Osteoblast (primary cell): ENCODE results near the gene RBKS. TPM values are rescaled to one million over a fixed set of nuclear protein-coding genes. Genes with fewer than 3 reads are reported as not detected.

Source experiments
- DNase-seq: peaks from one replicate; pipeline ENCODE4 v3.0.0; 2011; ENCODE audit warnings: low spot score, mixed read lengths; ENCODE audit not compliant: insufficient read length; ENCODE audit errors: missing footprints
- H2AFZ ChIP-seq: 2 replicates; pipeline ENCODE4 v1.6.0; 2011; ENCODE audit warnings: mild to moderate bottlenecking, low read length
- H3K27ac ChIP-seq: 2 replicates; pipeline ENCODE4 v1.5.1; 2011; ENCODE audit warnings: mild to moderate bottlenecking, low read depth, low read length, moderate library complexity
- H3K27me3 ChIP-seq: 2 replicates; pipeline ENCODE4 v1.6.0; 2012; ENCODE audit warnings: mild to moderate bottlenecking, control low read depth, inconsistent platforms, low read length, moderate library complexity; ENCODE audit not compliant: insufficient read depth
- H3K36me3 ChIP-seq: 2 replicates; pipeline ENCODE4 v1.5.1; 2011; ENCODE audit warnings: mild to moderate bottlenecking, low read length, control low read depth, moderate library complexity; ENCODE audit not compliant: insufficient read depth
- H3K4me1 ChIP-seq: 2 replicates; pipeline ENCODE4 v1.5.1; 2011; ENCODE audit warnings: mild to moderate bottlenecking, low read length, control low read depth, moderate library complexity; ENCODE audit not compliant: insufficient read depth
- H3K4me2 ChIP-seq: 2 replicates; pipeline ENCODE4 v1.6.0; 2011; ENCODE audit warnings: mild to moderate bottlenecking, low read length; ENCODE audit not compliant: insufficient read depth
- H3K4me3 ChIP-seq: fragments of 200-600 bp; sonication (generic); 3 replicates; pipeline ENCODE4 v1.5.1; 2012; ENCODE audit warnings: mild to moderate bottlenecking, low read length, inconsistent platforms; ENCODE audit not compliant: insufficient read depth
- H3K79me2 ChIP-seq: 2 replicates; pipeline ENCODE4 v1.6.0; 2012; ENCODE audit warnings: mild to moderate bottlenecking, low read length, control low read depth, inconsistent platforms; ENCODE audit not compliant: insufficient read depth
- H3K9me3 ChIP-seq: 2 replicates; pipeline ENCODE4 v1.5.1; 2011; ENCODE audit warnings: low read depth, low read length, control low read depth
- H4K20me1 ChIP-seq: 2 replicates; pipeline ENCODE4 v1.6.0; 2012; ENCODE audit warnings: mild to moderate bottlenecking, low read length, control low read depth; ENCODE audit not compliant: insufficient read depth
- total RNA-seq: library from RNA; depleted of rRNA; stranded (reverse); fragments of >200 nt; gene quantifications from 2 replicates; pipeline ENCODE4 v1.2.3, GENCODE V29; 2012
- TF ChIP-seq, protein P1 (sequence below): IDR thresholded peaks from 2 replicates; pipeline ENCODE4 v1.5.1; 2011; ENCODE audit warnings: mild to moderate bottlenecking, low read depth, low read length, moderate library complexity; ENCODE audit errors: extremely low read depth

The RBKS gene
- total RNA-seq, 1 donor = 1.1 TPM

DNA sequence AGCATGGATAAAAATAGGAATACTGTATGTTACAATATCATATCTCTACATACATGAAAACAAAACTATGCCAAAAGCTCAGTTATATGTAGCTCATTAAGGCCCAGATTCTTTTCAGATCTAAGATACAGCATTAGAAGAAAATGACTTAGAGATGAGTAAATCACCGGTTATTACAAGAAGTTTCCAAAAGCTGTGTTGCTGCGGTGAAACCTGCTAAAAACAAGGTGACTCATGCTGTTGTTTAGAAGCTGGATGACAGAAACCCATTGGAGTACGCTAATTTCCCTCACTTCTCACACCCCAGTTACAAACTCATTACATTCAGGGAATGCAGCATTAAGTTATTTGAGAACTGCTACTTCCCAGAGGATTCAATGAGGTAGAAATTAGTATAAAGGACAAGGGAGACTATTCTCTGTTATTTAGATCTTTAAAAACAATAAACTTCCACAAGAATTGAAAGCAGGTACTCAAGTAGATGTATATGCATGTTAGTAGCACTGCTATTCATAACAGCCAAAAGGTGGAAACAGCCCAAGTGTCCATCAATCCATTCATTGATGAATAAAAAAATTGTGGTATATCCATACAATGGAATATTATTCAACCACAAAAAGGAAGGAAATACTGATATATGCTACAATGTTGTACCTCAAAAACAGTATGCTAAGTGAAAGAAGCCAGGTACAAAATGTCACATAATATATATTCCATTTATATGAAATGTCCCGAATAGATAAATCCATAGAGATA lies 32.6 kb downstream of the RBKS start:
- TF ChIP-seq, protein P1, sequence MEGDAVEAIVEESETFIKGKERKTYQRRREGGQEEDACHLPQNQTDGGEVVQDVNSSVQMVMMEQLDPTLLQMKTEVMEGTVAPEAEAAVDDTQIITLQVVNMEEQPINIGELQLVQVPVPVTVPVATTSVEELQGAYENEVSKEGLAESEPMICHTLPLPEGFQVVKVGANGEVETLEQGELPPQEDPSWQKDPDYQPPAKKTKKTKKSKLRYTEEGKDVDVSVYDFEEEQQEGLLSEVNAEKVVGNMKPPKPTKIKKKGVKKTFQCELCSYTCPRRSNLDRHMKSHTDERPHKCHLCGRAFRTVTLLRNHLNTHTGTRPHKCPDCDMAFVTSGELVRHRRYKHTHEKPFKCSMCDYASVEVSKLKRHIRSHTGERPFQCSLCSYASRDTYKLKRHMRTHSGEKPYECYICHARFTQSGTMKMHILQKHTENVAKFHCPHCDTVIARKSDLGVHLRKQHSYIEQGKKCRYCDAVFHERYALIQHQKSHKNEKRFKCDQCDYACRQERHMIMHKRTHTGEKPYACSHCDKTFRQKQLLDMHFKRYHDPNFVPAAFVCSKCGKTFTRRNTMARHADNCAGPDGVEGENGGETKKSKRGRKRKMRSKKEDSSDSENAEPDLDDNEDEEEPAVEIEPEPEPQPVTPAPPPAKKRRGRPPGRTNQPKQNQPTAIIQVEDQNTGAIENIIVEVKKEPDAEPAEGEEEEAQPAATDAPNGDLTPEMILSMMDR = no peak
- no peak for DNase-seq

DNA sequence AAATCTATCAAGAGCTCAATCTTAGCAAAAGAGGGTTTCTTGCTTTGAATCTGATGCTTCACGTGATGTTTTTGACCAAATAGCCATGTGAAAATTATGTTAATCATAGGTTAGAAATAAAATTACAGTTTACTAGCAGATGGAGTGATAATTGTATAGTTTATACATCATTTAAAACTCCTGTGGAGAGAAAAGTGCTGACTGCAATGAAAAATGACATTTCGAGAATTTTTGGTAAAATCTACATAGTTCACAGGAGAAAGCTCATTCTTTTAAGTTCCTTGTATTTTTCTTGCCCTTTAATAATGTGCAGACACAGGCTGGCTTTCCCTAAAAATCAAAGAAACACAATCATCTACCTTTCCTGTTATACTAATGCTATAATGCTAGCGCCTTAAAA lies 33.2 kb downstream of the RBKS start:
- Histone ChIP-seq H3K79me2 (no peaks in the 10 kb centered on the region), H3K9me3 (no peaks in the 10 kb centered on the region), H3K27ac (peak overlapping the region; percentile 33), H3K36me3 (no peaks in the 10 kb centered on the region), H4K20me1 (no peaks in the 10 kb centered on the region), H2AFZ (no peak overlapping the region), H3K4me3 (no peak overlapping the region), H3K27me3 (no peaks in the 10 kb centered on the region), H3K4me1 (peaks cover 29% of the 10 kb centered on the region), H3K4me2 (no peak overlapping the region)
- DNase-seq = no peak
- TF ChIP-seq, protein P1 = no peak

More for the DNA sequence above, 32.6 kb downstream of the RBKS start:
- H3K79me2 ChIP-seq = no peaks in the 10 kb centered on the region
- no peaks in the 10 kb centered on the region for H3K36me3 ChIP-seq
- H4K20me1 ChIP-seq = no peaks in the 10 kb centered on the region
- H2AFZ ChIP-seq = no peak overlapping the region
- H3K9me3 ChIP-seq = no peaks in the 10 kb centered on the region
- no peak overlapping the region for H3K4me2 ChIP-seq
- H3K4me3 ChIP-seq = no peak overlapping the region
- peaks cover 29% of the 10 kb centered on the region for H3K4me1 ChIP-seq
- no peaks in the 10 kb centered on the region for H3K27me3 ChIP-seq
- H3K27ac ChIP-seq = peak overlapping the region; percentile 33

DNA sequence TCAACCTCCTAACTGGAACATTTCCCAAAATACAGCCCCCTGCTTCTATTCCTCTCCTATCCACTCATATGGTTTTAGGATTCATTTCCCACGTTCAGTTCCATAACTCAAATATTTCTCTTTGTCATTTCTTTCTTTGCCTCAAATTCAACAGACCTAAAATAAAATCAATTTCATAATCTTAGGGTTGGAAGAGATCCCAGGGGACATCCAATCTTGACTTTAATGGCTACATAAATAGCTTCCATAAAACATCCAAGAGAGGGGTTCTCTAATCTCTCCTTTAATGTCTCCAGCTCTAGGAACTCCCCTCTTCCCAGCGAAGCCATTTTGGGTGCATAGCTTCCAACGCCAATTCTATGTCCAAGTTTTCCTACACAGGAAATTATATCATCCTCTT lies 33.8 kb downstream of the RBKS start:
- no peak for DNase-seq
- H3K4me3 ChIP-seq = no peak overlapping the region
- TF ChIP-seq, protein P1 = no peak
- no peak overlapping the region for H2AFZ ChIP-seq
- no peaks in the 10 kb centered on the region for H3K9me3 ChIP-seq
- no peaks in the 10 kb centered on the region for H3K36me3 ChIP-seq
- H3K27me3 ChIP-seq = no peaks in the 10 kb centered on the region
- H4K20me1 ChIP-seq = no peaks in the 10 kb centered on the region
- H3K27ac ChIP-seq = peak overlapping the region; percentile 67
- H3K79me2 ChIP-seq = no peaks in the 10 kb centered on the region
- peaks cover 29% of the 10 kb centered on the region for H3K4me1 ChIP-seq
- H3K4me2 ChIP-seq = peak overlapping the region; percentile 16

DNA sequence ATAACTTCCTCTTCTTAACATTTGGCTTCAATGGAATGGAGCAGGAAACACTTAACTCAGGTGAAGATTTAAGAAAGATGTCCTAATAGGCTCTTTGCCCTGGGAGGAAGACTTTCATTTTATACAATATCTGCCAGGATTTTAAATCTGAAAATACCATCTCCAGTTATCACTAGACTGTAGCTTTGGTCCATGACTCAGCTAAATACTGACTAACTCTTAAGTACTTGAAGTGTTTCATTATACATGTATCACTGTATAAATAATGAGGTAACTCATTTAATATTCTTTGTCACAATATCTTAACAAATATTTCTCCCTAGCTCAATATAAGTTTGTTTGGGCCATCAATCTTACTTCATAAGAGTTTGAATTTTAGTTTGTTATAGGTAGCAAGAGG lies 34.7 kb downstream of the RBKS start:
- TF ChIP-seq, protein P1 = no peak
- no peaks in the 10 kb centered on the region for H3K9me3 ChIP-seq
- H3K4me1 ChIP-seq = peaks cover 25% of the 10 kb centered on the region
- peak overlapping the region; percentile 67 for H3K27ac ChIP-seq
- H3K36me3 ChIP-seq = no peaks in the 10 kb centered on the region
- DNase-seq = peak; percentile 11
- no peaks in the 10 kb centered on the region for H3K27me3 ChIP-seq
- H2AFZ ChIP-seq = no peak overlapping the region
- no peaks in the 10 kb centered on the region for H4K20me1 ChIP-seq
- H3K4me2 ChIP-seq = peak overlapping the region; percentile 16
- no peaks in the 10 kb centered on the region for H3K79me2 ChIP-seq
- no peak overlapping the region for H3K4me3 ChIP-seq
